Skin epidermis (tissue), 12 donors: Measurements from ENCODE around the gene ZNF652.
A peak's percentile ranks its signal among the peaks of the same experiment; 100 is the strongest.
"Not testable (repeated sequence)": the region's sequence is repeated elsewhere in the genome, so short reads cannot be mapped to it uniquely, and the experiment has no call there.

ENCODE experiments used
- H3K27ac ChIP-seq, 21 experiments: fragments of 200-600 bp; sonication (generic) in 11 of 21; one replicate each; pipeline ENCODE4 v1.5.0; 2020; ENCODE audit warnings: mild to moderate bottlenecking in 3 of 21, inconsistent platforms in 2 of 21, moderate library complexity in 2 of 21
- H3K4me3 ChIP-seq, 7 experiments: fragments of 200-600 bp; sonication (generic) in 2 of 7; one replicate each; pipeline ENCODE4 v1.5.0; 2020; ENCODE audit warnings: inconsistent platforms in 2 of 7, mild to moderate bottlenecking in 2 of 7, moderate library complexity in 1 of 7

Gene ZNF652

GRCh38 chr17:49280061-49280460, 82.0 kb downstream of the ZNF652 start:
- H3K27ac ChIP-seq, result no peak overlapping the region
- H3K4me3 ChIP-seq, result no peak overlapping the region

- H3K4me3 ChIP-seq, H3K27ac ChIP-seq: not testable (repeated sequence)
These were observed 82.6 kb downstream of the ZNF652 start for GRCh38 chr17:49279263-49280015.

GRCh38 chr17:49278076-49278475, 84.0 kb downstream of the ZNF652 start:
- H3K27ac ChIP-seq, result no peak overlapping the region
- no peak overlapping the region for H3K4me3 ChIP-seq

GRCh38 chr17:49277638-49278037, 84.4 kb downstream of the ZNF652 start:
- Histone ChIP-seq H3K27ac (no peak overlapping the region), H3K4me3 (no peak overlapping the region)

GRCh38 chr17:49275981-49276380, 86.1 kb downstream of the ZNF652 start:
- not testable (repeated sequence) for H3K4me3 ChIP-seq

GRCh38 chr17:49269356-49269755, 92.7 kb downstream of the ZNF652 start:
- Histone ChIP-seq H3K27ac (no peak overlapping the region), H3K4me3 (no peak overlapping the region)

More at GRCh38 chr17:49275981-49276380, 86.1 kb downstream of the ZNF652 start:
- H3K27ac ChIP-seq, result not testable (repeated sequence)

GRCh38 chr17:49267912-49268311, 94.1 kb downstream of the ZNF652 start:
- Histone ChIP-seq H3K4me3 (no peak overlapping the region), H3K27ac (no peak overlapping the region)

- peak overlapping the region in 1 of 21 experiments; percentile 29 for H3K27ac ChIP-seq
- H3K4me3 ChIP-seq, result no peak overlapping the region
These were observed 95.8 kb downstream of the ZNF652 start for GRCh38 chr17:49266233-49266632.

GRCh38 chr17:49261540-49261939, 100.5 kb downstream of the ZNF652 start:
- not testable (repeated sequence) for H3K4me3 ChIP-seq

GRCh38 chr17:49260817-49261291, 101.2 kb downstream of the ZNF652 start:
- peak overlapping the region; percentile 44 to 62 (median 50) for H3K4me3 ChIP-seq
- H3K27ac ChIP-seq, result peak overlapping the region in 20 of 21 experiments; percentile 35 to 95 (median 84)

More at GRCh38 chr17:49261540-49261939, 100.5 kb downstream of the ZNF652 start:
- H3K27ac ChIP-seq, result not testable (repeated sequence)

- Histone ChIP-seq H3K4me3 (peak overlapping the region; percentile 44 to 62 (median 50)), H3K27ac (peak overlapping the region; percentile 35 to 95 (median 84))
These were observed 101.8 kb downstream of the ZNF652 start for GRCh38 chr17:49260011-49260816.

- H3K27ac ChIP-seq, result peak overlapping the region; percentile 35 to 95 (median 84)
- H3K4me3 ChIP-seq, result peak overlapping the region; percentile 44 to 62 (median 50)
These were observed 102.4 kb downstream of the ZNF652 start for GRCh38 chr17:49259663-49260010.

GRCh38 chr17:49258394-49258793, 103.7 kb downstream of the ZNF652 start:
- H3K27ac ChIP-seq, result no peak overlapping the region
- H3K4me3 ChIP-seq, result no peak overlapping the region

- Histone ChIP-seq H3K4me3 (no peak overlapping the region), H3K27ac (no peak overlapping the region)
These were observed 106.9 kb downstream of the ZNF652 start for GRCh38 chr17:49255125-49255524.

- no peak overlapping the region for H3K27ac ChIP-seq
- H3K4me3 ChIP-seq, result no peak overlapping the region
These were observed 108.0 kb downstream of the ZNF652 start for GRCh38 chr17:49254066-49254465.

GRCh38 chr17:49252148-49252695, 109.8 kb downstream of the ZNF652 start:
- no peak overlapping the region for H3K27ac ChIP-seq
- H3K4me3 ChIP-seq, result no peak overlapping the region

GRCh38 chr17:49249890-49250522, 112.0 kb downstream of the ZNF652 start:
- no peak overlapping the region for H3K4me3 ChIP-seq
- H3K27ac ChIP-seq, result no peak overlapping the region

GRCh38 chr17:49249292-49249794, 112.7 kb downstream of the ZNF652 start:
- Histone ChIP-seq H3K4me3 (no peak overlapping the region), H3K27ac (no peak overlapping the region)

- no peak overlapping the region for H3K27ac ChIP-seq
- no peak overlapping the region for H3K4me3 ChIP-seq
These were observed 114.1 kb downstream of the ZNF652 start for GRCh38 chr17:49247944-49248343.

GRCh38 chr17:49244839-49245238, 117.2 kb downstream of the ZNF652 start:
- Histone ChIP-seq H3K27ac (no peak overlapping the region), H3K4me3 (no peak overlapping the region)
